HK-2 (cell line): ENCODE results near the gene EEFSEC.

Experiments
- DNase-seq: peaks from one replicate; pipeline ENCODE4 v3.0.0-alpha.2; 2018; ENCODE audit not compliant: unreplicated experiment

Gene EEFSEC

DNA sequence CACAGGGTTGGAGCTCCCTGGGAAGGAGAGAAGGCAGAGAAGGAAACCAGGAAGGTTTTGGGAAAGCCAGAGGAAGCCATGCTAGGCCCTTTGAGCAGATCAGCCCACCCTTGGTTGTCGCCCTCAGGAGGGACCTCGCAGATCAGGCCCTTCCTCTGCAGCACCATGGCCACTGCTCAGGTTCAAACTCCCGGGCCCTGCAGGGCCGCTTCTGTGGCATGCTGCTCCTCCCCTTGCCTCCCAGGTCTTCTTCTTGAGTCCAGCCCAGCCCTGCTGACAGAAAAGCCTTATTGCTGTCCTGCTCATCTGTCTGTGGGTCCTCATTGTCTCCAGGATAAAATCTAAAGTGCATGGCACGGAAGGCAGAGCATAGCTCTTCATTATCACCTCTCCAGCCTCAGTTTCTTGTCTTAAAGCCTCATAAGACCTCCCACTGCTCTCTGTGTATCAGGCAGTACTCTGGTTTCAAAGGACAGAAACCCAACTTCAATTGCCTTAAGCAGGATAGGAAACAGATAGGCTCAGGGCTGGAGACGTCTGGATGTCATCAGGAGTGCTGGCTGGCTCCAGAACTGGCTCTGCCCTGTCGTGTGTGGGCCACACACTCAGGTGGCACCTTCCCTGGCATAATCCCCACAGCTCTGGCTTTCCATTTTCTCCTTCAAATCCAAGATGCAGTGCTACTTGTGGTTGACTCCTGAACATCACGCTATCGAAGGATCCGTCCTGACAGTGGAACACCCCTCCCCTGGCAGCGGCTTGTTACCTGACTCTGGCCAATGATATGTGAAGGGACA lies 118.5 kb downstream of the EEFSEC start:
- DNase-seq = no peak

DNA sequence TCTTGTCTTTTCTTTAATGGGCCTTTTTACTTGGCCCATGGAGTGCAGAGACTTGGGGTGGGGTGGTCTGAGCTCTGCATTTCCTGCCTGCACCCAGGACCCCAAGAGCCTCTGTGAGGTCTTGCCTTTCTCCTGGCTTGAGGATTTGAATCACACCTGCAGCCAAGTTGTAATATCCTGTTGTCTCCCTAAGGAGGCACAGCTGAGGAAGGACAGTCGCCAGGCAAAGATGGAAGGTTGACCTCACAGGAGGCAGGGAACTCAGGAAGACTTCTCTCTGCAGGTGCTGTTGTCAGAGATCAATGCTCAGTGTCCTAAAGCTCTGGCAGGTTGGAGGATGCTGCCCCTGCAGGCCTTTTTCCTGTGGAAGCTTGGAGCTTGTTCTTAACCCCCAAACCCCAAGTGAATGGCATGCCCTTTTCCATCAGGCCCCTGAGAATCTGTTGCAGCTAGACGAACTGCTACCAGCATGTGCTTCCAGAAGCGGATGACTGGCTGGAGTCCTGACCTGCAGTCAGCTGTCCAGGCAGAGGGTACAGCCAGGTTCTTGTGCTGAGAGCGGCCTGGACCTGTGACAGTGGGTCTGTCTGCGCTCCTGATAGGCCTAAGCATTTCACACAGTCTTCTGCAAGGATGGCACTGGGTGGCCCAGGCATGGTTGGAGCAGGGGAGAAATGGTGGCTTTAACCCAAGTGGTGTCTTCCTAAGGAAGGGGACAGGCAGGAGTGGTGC lies 120.0 kb downstream of the EEFSEC start:
- no peak for DNase-seq

GRCh38 chr3:128273841-128274573 lies 120.7 kb downstream of the EEFSEC start:
- no peak for DNase-seq

DNA sequence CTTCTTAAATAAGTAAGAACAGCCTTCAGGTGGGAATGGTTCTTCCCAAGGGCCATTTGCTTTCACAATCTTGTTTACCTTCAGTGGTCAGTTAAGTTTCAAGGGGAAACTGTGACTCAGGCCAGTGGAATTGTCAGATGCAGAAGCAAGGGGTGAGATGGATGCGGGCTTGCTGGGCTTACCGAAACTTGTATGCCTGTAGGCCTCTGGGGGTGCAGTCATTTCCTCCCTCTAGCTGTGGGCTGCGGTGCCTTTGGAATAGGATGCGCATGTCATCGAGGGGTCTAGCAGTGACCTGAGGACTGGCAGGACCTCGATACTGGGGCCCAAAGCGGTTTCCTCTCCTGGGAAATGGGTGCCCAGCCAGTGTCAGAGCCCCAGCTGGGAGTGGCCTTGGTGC lies 121.6 kb downstream of the EEFSEC start:
- peak; percentile 53 for DNase-seq

DNA sequence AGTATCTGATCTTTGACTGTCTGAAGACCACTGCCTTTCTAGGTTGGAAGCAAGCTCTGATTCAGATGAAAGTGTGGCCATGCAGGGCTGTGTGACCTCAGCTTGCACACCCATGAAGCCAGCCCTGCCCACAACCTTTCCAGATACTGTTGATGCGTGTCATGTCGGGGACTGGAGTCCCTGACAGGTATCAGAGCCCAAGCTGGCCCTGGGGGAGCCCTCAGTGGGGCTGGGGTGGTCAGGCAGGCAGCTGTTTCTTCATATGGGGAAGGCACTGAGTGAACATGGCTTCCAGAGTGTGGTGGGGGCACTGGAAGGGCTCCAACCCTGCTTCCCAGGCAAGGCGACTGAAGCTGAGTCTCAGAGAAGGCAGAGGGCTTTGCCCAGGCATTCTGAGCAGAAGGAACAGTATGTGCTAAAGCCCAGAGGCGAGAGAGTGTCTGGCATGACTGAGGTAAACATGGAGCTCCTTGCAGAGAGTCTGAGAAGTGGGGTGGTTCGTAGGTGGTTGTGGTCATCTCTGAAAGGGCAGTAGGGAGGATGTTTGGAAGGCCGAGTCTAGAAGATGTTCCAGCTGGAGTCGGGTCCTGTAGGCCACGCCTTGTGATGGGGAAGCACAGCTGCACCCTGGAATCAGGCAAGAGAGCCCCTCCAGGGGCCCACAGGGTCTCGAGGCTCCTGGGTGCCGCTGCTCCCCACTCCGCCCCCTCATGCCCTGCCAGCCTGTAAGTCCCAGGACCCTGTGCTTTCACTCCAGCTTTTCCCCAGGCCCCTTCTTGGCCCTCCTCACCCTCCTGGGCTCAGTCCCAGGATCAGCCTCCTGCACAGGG lies 122.2 kb downstream of the EEFSEC start:
- no peak for DNase-seq

- no peak for DNase-seq
These were observed 122.8 kb downstream of the EEFSEC start for GRCh38 chr3:128276146-128276435.

DNA sequence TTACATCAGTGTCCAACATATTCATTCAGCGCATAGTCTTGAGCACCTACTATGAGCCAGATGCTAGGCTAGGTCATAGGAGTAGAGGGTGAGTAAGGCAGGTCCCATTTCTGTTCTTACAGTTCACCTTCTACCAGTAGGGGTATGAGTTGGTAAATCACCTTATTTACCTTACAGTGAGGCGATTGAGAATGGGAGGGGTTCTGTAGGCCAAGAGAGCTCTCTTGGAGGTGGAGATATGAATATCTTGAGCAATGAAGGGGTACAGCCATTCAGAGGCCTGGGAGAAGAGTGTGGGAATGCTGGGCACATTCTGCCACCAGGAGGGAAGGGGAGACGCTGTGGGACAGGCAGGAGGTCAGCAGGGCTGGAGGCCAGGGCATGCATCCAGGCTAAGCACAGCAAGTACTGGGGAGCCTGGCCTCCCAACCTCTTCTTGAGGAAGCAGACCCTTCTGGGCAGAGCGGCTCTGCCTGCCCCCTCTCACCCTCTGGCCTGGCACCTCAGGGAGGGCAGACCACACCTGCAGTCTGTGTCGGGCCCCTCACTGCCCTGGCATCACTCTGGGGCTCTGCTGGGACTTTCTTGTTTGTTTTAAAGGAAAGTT lies 123.4 kb downstream of the EEFSEC start:
- DNase-seq = no peak

- DNase-seq = no peak
These were observed 124.2 kb downstream of the EEFSEC start for GRCh38 chr3:128277378-128278069.

DNA sequence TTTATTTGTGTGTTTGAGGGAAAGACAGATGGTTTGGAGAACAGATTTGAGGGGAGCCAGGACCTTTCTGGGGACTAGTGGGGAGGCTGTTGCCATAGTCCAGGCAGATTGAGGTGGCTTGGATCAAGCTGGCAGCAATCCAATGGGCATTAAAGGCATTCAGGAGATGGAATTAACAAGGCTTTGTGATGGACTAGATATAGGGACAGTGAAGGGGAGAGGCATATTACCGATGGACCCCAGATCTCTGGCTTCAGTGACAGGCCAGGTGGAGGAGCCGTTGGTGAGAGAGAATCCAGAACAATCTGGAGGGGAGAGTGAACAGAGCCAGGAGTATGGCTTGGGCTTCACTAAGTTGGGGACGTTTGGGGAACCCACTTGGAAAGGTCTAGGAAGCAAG lies 124.8 kb downstream of the EEFSEC start:
- no peak for DNase-seq

DNA sequence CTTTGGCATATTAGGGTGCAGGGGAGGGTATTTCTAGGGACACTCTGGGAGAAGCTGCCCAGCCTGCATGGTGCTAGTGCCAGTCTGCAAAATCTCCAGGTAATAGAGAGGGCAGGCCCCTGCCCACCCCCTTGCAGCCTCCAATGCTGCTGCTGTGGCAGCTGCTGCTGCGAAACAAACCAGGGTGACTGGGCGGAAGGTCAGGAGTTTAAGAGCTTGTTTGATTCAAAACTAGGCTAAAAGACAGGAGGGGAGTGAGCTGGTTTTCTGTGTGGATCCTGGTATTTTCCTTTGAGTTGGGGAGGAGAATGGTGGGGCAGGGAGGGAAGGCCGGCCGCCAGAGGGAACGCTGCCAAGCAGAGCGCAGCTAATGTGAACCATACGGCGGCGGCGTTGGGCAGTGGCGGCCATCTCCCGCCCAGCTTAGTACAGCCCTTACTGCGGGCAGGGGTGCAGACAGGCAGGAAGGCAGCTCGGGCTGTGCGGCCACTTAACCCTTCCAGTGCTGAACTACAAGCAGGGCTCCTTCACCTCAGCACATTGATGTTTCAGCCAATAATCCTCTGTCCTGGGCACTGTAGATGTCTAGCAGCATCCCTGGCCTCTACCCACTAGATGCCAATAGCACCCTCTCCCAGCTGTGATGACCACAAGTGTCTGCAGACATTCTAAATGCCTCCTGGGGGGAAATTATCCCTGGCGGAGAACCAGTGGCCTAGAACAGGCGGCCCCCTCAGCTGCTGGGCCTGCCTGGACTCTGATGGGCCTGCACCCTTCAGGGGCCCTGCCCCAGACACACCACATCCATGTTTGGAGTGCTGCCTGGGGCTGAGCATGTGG lies 125.7 kb downstream of the EEFSEC start:
- DNase-seq = no peak

DNA sequence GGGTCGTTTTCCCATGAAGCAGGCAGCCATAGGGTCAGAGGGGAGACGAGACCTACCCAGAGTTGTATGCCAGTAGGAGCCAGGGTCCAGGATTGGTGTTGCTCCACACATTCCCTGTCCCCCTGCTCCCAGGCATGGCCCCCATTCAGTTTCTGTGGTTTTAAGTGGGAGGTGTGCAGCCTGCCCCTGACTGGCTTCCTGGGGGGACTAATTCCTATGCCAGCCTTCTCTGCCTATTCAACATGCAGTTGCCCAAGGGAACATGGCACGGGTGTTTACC lies 126.3 kb downstream of the EEFSEC start:
- DNase-seq = no peak

- DNase-seq = no peak
These were observed 127.3 kb downstream of the EEFSEC start for GRCh38 chr3:128280481-128281052.

DNA sequence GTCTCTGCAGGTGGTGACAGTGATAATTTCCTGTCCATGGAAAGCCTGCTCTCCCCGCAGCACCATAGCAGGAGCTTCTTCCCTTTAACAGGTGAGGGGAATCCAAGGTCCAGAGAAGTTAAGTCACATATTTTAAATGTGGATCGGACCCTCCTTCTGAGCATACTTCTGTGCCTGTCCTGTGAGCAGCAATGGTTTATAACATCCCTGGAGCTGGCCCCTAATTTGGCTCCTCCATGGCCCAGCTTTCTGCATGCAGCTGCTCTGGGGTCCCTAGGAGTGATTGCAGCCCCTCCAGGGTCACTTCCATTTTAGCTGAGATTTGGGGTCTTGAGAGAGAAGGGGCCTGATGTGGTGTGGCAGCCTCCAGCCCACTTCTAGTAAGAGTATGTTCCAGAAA lies 127.8 kb downstream of the EEFSEC start:
- DNase-seq = no peak

DNA sequence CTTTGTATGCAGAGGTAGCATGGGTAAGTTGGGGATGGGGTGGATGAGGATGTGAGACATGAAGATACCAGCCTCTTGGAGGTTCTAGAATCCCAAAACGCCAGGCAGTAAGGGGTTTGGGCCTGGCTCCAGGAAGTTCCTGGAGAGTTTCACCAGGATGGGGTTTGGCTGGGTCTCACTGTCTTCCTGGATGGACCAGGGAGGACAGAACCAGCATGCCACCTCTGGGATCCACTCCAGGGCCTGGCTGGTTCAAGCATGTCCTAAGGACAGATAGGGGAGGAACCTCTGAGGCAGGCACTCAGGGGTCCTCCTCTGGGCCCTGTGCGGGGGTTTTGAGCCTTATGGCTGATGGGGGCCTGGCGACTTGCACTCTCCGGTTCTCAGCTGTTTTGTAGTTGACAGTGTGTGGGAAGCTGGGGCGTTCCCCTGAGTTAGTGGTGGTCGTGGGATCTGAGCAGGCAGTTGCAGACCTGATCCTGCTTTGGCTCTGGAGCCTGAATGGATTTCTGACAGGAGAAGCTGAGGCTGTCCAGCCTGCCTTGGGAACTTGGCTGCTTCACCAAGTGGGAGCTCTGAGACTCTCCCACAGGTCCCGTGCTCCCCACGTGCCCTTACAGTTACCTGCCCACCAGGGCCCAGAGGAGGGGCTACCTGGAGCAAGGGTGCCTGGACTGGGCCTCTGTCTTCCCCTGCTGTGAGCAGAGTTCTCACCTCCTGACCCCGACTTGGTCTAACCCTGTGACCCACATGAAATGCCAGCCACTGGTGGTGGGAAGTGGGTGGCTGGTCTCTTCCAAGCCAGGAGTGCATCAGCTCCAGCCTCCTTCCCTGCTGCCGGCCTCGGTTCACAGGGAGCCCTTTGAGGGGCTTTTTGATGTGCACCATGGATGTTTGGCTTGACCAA lies 128.4 kb downstream of the EEFSEC start:
- DNase-seq = no peak

DNA sequence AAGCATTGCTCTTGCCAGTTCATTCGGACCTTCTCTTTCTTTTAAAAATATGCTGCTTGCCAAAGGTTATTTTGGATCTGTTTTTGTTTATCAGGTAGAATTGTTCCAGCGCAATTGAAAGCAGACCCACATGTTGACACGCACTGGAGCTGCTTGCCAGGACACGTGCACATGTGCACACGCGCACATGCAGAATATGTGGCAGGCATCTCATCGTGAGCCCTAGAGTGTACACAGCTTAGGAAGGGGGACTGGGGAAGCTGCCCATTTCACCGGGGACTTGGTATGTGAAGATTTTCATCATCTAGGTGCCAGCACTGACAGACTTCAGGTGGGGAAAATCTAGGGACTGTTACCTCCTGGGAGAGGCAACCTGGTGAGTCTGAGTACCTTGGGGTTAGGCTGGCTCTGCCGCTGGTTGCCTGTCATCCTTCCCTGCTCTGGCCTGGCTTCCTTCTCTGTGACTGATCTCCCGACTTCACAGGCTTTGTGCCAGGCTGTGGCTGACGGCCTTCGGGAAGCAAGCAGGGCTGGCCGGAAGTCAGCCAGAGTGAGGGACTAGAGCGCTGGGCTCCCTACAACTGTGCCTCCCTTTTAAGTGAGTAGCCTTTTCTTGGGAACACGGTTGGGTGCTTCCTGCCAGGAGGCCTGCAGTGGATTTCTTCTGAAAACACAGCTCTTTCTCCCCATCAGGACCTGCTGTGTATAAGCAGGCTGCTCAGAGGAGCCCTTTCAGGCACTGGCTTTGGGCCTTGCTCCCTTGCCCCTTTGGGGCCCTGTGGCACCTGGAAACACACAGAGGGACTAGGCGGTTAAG lies 129.3 kb downstream of the EEFSEC start:
- no peak for DNase-seq

GRCh38 chr3:128283421-128283820 lies 130.1 kb downstream of the EEFSEC start:
- no peak for DNase-seq

- no peak for DNase-seq
These were observed 132.0 kb downstream of the EEFSEC start for GRCh38 chr3:128285042-128285966.
